NK-92 (cell line): ENCODE results near the gene ST6GAL2.

ENCODE experiments used
- DNase-seq: peaks from one replicate; lab custom pipeline; 2025; ENCODE audit not compliant: unreplicated experiment; lab: John Stamatoyannopoulos, UW

Gene ST6GAL2

GRCh38 chr2:106758901-106759497 is 127.0 kb downstream of the ST6GAL2 start:
- DNase-seq: no peak
